ENCODE measurements around the gene MYOM3.
"Not testable (repeated sequence)": the region's sequence is repeated elsewhere in the genome, so short reads cannot be mapped to it uniquely, and the experiment has no call there.

The MYOM3 gene

DNA sequence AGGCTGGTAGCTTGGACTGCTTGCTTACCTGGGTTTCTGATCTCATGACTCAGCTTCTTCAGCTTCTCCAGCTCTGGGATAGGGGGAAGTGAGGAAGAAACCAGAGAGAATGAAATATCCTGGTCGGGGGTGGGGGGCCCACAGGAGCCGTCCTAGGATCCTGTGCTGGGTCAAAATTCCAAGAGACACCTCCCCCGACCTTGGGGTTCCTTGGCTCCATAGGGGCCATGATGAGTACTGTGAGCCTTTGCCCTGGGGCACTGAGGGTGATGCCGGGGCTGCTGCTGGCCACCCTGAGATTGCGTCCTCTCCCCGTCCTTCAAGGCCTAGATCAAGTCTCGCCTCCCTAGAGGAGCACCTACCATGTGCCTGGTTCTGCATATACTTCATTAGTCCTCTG, 40.0 kb downstream of the MYOM3 start:
- DNase-seq (ENCODE audit: low spot score): no peak

DNA sequence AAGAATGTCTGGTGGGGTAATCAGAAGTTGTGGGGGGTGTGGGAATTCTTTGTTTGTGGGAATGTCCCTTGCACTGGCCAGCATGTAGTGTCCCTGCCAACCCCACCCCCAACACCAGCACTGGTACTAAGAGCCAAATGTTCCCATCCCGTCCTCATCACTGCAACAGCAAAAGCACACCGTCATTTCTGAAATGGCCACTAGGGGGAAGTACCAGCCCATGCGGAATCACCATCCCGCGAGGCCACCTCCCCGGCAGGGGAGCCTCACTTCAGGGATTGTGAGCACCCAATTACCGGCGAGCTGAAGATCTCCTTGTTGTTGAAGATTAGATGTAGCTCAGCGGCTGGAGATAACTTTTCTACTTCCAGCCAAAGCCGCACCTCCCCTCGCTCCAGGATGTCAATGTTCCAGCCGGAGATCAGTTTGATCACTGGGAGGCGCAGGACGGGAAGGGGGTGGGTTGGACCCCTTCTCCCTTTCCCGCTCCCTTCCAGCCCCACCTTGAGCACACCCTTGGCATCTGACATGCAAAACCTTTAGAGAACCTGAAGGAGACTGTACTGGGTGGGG, 41.0 kb downstream of the MYOM3 start:
- DNase-seq (ENCODE audit: low spot score): peak; percentile 78

DNA sequence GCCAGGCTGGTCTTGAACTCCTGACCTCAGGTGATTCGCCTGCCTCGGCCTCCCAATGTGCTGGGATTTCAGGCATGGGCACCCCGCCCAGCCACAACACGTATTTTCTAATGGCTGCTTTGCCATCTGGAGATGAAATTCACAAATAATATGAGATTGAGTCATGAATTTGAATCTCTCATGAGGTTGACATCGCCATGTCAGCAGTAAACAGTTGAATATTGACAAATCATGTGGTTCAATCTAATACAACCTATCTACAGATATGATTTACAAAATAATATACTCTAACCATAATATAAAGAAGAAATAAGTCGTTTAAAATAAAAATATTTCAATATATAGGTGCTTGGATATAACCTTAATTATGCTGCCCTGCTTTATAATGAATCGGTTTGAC, 42.1 kb downstream of the MYOM3 start:
- no peak for DNase-seq (ENCODE audit: low spot score)

DNA sequence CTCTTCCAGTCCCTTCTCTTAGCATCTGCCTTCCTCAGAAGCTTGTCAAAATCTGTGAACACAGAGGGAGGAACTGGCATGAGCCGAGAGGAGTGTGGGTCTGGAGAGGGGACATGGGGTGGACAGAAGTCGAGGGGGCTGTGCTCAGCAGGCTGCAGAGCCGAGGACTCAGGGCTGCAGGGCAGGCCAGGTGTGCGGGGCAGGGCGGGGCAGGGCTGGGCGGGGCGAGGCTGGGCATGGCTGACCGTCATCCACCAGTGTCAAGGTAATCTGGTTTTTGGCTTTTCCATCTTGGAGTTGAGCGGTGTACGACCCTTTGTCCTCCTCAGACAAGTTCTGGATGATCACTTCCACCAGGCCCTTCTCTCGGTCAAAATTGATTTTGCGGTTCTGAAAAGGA, 44.0 kb downstream of the MYOM3 start:
- DNase-seq (ENCODE audit: low spot score): no peak

DNA sequence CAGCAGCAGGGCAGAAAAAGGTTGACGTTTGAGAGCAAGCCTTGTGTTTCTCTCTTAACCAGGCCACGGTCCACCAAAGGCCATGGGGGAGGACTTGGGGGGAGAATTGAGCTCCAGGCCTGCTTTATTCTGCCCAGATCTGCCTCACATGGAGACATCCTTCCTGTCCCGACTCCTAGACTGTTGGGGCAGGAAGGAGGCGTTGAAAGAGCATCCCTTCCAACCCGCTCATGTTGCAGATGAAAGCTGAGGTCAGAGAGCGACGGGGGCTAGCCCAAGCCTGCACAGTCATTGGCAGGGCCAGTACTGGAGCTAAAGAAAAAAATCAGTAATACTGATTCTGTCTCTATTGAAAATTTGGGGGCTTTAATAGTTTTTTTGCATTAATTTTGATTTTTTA, 46.6 kb downstream of the MYOM3 start:
- DNase-seq (ENCODE audit: low spot score): peak; percentile 68

DNA sequence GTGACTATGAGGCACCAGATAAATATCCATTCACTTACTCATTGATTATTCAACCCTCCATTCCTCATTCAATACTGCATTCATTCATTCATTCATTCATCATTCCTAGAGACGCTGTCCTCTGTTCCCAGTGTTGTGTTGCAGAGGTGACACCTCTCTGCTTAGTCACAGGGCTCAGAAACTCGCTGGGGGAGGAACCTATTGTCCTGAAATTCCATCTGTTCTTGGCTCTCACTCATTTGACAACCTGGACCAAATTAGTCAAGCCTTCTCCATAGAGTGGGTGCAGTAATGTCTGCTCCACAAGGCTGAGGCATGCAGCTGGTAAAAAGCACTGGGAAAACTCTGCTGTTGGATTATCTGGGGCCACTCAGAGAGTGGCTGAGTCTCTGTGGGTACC, 49.7 kb downstream of the MYOM3 start:
- no peak for DNase-seq (ENCODE audit: low spot score)

DNA sequence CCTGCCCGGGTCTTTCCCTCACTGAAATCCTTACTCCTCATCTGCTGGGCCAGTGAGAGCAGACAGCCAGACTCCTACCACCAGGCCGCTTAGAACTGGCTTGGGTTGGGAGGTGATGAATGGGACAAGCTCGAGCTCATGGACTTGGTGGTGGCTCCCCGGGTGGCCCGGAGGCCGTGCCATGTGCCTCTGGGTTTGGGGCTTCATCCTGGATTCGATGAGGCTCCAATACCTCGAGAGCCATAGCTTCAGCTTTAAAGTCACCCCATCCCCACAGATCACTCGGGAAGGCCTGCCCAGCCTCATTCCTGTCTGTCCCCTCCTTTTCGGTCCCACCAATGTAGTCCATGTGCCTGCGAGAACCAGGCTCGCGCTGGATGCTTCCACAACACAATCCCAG, 51.5 kb downstream of the MYOM3 start:
- DNase-seq (ENCODE audit: low spot score): no peak

DNA sequence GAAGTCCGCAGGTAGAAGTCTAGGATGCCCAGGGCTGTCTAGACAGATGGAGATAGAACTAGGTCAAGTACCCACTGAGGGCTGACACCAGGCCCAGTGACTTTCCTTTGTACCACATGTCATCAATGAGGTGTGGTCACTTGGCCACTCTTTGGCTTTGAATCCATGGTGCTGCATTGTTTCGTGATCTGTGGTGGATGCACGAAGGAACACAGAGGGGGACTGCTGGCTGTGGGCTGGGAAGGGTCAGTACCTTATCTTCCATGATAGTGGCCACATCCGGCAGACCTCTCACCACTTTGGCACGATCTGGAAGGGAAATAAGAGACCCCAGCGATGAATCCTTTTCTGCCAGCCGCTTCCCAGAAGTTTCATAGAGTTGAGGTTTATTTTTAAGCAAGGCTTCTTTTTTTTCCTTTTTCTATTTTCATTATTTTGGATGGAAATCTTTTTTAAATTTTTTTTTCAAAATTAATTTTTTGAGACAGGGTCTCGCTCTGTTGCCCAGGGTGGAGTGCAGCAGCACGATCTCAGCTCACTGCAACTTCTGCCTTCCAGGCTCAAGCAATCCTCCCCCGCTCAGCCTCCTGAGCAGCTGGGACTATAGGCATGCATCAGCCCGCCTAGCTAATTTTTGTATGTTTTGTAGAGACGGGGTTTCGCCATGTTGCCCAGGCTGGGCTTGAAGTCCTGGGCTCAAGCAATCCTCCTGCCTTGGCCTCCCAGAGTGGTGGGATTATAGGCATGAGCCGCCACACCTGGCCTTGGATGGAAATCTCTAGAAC, 53.1 kb downstream of the MYOM3 start:
- DNase-seq (ENCODE audit: low spot score): no peak

DNA sequence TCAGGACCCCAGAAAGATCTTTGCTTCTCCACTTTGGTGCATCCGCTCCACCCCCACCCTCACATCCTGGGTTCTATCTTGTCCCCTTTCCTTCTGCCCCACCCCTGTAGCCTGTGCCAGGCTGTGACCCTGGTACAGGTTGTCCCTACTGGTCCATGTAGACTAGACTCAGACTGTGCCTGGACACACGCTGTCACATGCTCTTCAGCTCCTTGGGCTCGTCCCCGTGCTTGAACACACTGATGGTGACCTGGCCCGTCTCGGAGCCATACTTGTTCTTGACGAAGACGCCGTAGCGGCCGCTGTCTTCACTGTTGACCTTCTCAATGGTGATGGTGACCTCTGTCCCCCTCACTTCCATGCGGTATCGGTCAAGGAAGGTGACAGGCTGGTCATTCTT, 54.8 kb downstream of the MYOM3 start:
- no peak for DNase-seq (ENCODE audit: low spot score)

DNA sequence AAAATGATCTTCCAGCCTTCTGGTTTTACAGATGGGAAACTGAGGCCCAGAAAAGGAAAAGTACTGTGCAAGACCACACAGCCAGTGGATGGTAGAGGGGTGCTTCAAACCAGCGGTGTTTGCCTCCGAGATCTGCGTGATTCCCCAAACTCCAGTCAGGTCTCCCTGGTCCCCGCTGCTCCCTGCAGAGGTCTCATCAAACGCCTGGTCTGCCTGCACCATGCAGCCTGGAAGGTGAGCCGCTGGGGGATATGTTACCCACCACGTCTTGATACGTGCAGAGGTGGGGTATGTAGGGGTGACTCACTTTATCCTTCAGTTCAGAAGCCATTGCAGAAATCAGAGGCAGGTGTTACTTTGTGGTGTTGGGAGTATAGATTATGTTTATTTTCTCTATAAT, 56.3 kb downstream of the MYOM3 start:
- no peak for DNase-seq (ENCODE audit: low spot score)

DNA sequence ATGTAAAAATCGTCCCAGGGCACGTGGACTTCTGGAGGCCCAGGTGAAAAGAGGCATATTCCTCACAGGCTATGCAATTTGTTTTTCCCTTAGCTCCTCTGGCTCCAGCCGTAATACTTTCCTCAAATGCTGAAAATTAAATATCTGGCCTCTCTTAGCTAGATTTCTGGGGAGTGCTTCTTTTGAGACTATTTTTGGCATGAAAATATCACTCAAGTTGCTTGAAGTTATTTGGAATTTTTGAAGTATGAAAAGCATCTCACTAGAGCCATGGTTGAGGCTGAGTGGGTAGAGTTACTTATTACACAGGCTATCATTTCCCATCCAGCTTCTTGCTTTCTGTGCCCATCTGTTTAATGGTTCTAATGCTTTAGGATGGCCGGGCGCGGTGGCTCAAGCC, 59.7 kb downstream of the MYOM3 start:
- DNase-seq (ENCODE audit: low spot score): no peak

DNA sequence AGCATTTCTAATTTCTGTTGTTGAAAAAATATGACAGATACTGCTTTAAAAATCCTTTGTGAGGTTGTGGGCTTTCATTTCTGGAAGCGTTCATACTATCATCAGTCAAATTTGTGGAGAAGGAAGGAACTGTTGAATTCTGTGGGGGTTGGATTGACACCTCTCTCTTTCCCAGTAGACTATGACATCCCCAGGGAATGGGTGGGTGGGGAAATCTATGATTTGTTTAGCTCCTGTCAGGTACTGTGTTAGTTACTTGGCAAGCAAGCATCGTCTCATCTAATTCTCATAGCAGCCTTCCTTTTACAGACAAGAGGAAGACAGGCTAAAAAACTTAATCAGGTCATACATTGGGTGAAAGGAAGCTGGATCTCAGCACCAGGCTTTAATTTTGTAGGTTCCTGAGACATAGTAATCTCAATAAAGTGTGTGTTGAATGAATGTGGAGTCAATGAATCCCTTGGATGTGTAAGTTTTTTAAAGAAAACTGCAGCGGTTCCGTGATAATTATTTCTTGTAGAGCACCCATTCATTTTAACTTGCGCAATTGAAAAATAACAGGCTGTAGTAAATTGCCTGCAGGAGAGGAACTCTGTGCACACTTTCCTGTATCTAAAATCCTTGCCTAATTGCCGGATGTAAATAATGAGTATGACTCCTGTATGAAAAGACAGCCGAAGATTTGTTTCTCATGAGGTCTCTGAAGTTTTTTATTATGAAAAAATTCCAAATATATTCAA, 60.6 kb downstream of the MYOM3 start:
- DNase-seq (ENCODE audit: low spot score): no peak

DNA sequence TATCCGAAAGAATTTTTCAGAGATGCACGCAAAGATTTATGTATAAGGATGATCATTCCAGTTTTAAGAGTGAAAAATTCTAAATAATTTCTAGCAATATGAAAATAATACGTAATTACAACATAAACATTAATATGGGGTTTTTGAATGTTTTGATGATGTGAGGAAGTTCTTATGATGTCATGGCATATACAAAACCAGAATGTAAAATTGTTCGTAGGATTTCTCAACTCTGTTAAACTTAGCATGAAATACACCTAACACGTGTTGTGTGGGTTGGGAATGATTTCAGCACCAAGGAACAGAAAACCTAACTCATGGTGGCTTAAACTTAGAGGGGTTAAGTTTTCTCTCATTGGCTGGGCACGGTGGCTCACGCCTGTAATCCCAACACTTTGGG, 62.2 kb downstream of the MYOM3 start:
- DNase-seq (ENCODE audit: low spot score): no peak

DNA sequence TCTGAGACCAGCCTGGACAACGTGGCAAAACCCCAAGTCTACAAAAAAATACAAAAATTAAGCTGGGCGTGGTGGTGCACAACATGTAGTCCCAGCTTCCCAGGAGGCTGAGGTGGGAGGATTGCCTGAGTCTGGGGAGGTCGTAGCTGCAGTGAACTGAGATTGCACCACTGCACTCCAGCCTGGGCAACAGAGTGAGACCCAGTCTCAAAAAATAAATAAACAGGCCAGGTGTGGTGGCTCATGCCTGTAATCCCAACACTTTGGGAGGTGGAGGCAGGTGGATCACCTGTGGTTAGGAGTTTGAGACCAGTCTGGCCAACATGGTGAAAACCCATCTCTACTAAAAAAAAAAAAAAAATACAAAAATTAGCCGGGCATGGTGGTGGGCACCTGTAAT, 63.0 kb downstream of the MYOM3 start:
- not testable (repeated sequence) for DNase-seq (ENCODE audit: low spot score)

DNA sequence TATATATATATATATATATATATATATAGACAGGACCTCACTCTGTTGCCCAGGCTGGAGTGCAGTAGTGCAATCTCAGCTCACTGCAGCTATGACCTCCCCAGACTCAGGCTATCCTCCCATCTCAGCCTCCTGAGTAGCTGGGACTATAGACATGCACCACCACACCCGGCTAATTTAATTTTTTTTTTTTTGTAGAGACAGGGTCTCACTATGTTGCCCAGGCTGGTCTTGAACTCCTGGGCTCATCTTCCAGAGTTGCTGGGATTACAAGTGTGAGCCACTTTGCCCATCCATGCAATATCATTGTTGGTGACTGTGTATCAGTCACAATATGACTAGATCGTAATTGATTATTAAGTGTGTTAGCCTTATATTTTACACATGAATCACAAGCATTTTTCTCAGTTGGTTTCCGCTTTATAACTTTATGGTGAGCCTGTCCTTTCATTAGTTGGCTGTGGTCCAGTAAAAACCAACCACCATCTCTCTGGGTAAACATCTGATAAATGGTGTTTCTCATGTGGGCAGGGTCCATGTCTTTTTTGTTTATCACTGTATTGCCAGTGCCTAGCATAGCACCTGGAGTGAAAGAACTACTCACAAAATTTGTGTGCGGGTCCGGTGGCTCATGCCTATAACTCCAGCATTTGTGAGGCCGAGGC, 63.6 kb downstream of the MYOM3 start:
- no peak for DNase-seq (ENCODE audit: low spot score)

DNA sequence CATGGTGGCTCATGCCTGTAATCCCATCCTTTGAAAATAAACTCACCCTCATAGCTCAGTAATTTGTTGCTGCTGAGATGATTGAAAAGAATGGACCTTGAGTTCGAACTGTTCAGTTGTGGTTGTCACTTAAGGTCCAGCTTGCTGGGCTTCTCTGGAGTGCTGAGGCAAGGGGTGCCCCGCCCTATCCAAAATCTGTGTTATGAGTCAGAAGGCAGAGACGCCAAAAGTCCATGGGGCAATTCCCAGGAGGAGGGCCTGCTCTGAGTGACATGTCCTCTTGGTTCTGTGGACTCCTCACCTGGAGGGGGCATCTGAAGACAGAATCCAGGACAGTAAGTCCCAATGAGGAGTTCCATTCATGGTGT, 64.8 kb downstream of the MYOM3 start:
- no peak for DNase-seq (ENCODE audit: low spot score)

DNA sequence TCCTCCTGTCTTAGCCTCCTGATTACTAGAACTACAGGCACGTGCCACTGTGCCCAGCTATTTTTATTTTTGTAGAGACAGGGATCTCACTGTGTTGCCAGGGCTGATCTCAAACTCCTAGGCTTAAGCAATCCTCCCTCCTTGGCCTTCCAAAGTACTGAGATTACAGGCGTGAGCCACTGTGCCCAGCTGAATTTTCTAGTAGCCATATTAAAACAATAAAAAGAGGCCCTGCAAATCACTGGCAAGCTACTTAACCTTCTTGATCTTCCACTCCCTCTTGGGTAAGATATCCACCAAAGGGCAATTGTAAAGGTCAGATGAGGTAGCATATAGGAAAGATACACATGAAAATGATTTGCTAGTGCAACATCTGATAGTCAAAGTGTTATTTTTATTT, 66.2 kb downstream of the MYOM3 start:
- DNase-seq (ENCODE audit: low spot score): no peak

DNA sequence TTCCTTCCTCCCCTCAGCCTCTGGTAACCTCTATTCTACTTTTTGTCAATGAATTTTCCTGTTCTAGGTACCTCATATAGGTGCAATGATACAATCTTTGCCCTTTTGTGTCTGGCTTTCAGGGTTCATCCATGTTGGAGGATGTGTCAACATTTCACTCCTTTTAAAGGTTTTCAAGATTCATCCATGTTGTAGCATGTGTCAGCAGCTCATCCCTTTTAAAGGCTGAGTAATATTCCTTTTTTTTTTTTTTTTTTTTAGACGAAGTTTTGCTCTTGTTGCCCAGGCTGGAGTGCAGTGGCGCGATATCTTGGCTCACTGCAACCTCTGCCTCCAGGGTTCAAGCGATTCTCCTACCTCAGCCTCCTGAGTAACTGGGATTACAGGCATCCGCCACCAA, 67.3 kb downstream of the MYOM3 start:
- not testable (repeated sequence) for DNase-seq (ENCODE audit: low spot score)

DNA sequence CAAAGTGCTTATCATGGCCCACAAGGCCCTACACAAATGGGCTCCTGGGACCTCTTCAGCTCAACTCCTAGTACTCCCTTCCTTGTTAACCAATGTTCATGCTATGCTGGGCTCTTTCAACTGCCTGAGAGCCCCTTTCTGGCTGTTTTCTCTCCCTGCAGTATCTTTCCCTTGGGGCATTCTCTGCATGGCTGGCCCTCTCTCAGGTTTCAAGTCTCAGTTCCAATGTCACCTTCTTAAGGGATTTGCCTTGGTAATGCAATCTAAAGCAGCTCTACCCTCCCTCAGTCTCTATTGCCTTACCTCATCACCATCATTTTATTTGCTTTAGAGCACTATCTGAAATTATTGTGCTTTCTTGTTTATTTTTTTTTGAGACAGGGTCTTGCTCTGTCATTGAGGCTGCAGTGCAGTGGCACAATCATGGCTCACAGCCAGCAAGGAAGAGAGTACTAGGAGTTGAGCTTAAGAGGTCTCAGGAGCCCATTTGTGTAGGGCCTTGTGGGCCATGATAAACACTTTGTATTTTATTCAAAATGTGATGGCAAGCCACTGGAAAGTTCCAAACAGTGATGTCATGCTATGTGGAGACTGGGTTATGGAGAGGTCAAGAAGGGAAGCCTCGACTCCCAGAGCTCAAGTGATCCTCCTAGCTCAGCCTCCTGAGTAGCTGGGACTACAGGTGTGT, 68.4 kb downstream of the MYOM3 start:
- no peak for DNase-seq (ENCODE audit: low spot score)

DNA sequence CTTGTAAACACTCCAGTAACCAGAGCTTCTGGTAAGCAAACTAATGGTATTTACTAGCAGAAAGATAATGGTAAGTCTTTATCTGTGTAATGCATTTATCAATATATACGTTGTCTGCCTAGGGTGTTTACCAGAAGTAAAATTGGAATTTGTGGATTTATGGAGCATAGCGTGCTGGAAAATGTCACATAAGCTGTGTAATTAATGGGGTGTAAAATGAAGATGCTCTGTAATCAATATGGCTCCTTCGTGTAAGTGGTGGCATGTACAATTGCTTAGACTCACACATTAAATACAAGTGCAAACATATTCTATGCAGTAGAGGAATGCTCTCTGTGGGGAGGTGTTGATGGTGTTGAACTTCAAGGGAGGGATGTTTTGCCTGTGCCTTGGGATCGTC, 69.6 kb downstream of the MYOM3 start:
- DNase-seq (ENCODE audit: low spot score): no peak

DNA sequence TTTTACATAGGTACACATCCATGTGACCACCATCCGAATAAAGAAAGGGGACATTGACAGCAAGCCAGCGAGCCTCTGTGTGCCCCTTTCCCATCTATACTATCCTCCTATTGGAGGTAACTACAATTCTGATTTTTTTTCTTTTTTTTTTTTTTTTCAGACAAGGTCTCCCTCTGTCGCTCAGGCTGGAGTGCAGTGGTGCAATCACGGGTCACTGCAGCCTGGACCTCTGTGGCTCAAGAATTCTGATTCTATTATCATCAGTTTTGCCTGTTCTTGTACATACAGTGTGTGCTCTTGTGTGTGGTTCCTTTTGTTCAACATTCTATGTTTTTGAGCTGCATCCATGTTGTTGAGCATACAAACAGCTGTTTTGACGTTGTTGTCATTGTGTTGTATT, 75.8 kb downstream of the MYOM3 start:
- no peak for DNase-seq (ENCODE audit: low spot score)

DNA sequence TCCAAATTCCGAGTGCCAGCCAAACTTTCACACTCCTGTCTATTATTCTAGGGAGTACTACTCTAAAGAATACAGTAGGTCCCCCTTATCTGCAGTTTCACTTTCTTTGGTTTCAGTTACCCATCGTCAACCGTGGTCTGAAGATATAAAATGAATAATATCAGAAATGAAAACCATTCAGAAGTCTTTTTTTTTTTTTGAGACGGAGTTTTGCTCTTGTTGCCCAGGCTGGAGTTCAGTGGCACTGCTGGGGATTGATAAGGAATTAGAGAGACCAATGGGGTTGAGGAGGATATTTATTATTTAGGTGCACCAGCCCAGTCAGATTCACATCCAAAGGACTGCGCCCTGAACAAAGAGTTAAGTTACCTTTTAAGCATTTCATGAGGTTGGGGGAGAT, 79.0 kb downstream of the MYOM3 start:
- DNase-seq (ENCODE audit: low spot score): no peak
